Measurements from ENCODE around the gene TRAPPC5.

Gene TRAPPC5

GRCh38 chr19:7674010-7675005, 6.3 kb upstream of the TRAPPC5 start:
- DNase-seq, result peak in 43 of 58 donors; percentile 3 to 76 (median 32)

DNA sequence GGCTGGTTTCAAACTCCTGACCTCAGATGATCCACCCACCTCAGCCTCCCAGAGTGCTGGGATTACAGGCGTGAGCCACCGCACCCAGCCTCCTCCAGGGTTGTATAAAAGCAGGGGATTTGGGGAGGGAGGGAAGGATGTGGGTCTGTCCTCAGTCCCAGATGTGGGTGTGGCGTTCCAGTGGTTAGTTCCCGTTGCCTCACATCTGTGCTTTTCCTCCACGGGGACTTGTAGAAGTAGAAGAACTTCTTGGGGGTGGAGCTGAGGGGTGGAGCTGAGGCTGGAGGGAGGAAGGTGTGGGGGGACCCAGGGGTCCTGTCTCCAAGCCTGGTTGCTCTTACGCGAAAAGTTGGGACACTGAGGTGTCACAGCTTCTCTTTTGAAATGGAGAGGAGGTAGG, 4.3 kb upstream of the TRAPPC5 start:
- DNase-seq, result no peak

GRCh38 chr19:7676854-7677253, 3.8 kb upstream of the TRAPPC5 start, which contains the start of gene MCEMP1:
Gene MCEMP1 (plus strand): TSS chr19:7677090. CDS start chr19:7677121, 31 bp downstream.
- no peak for DNase-seq

DNA sequence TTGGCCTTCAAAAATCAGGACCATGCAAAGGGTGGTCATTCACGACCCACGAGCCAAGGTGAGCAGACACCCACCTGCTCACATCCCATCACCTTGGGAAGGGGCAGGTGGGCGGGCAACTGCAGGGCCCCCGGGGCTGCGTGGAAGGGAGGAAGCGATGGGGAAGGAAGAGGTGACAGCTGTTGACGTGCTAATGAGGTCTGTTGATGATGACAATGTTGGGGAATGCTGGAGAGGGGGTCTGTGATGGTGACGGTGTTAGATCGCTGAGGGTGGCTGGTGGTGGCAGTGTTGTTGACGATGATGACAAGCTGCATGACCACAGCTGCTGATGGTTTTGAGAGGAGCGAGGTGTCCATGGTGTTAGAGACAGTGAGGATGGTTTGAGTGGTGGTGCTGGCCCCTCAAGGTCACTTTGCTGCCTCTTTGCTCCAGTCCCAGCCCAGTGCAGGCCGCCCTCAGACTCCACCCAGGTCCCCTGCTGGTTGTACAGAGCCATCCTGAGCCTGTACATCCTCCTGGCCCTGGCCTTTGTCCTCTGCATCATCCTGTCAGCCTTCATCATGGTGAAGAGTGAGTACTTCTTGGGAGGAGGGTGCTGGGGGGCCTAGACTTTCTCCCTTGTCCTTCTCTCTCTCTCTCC, 2.8 kb upstream of the TRAPPC5 start:
- no peak for DNase-seq

DNA sequence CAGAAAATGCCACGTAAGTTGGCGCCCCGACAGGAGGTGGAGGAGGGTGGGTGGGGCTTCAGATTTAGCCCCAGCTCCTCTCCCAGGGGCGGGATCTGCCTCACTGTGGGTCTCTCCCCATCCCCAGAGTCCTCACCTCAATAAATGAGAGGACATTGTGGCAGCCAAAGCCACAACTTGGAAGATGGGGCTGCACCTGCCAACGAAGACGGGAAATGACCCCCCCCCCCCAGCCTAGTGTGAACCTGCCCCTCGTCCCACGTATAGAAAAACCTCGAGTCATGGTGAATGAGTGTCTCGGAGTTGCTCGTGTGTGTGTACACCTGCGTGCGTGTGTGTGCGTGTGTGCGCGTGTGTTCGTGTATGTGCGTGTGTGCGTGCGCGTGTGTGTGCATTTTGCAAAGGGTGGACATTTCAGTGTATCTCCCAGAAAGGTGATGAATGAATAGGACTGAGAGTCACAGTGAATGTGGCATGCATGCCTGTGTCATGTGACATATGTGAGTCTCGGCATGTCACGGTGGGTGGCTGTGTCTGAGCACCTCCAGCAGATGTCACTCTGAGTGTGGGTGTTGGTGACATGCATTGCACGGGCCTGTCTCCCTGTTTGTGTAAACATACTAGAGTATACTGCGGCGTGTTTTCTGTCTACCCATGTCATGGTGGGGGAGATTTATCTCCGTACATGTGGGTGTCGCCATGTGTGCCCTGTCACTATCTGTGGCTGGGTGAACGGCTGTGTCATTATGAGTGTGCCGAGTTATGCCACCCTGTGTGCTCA, 1.5 kb upstream of the TRAPPC5 start:
- DNase-seq, result peak in 11 of 58 donors; percentile 2 to 19 (median 5)

- peak in 1 of 58 donors; percentile 39 for DNase-seq
Measured at GRCh38 chr19:7679771-7680605, 645 bp upstream of the TRAPPC5 start.

- peak in 54 of 58 donors; percentile 6 to 82 (median 48) for DNase-seq
Measured at GRCh38 chr19:7681340-7682174, 924 bp downstream of the TRAPPC5 start.

DNA sequence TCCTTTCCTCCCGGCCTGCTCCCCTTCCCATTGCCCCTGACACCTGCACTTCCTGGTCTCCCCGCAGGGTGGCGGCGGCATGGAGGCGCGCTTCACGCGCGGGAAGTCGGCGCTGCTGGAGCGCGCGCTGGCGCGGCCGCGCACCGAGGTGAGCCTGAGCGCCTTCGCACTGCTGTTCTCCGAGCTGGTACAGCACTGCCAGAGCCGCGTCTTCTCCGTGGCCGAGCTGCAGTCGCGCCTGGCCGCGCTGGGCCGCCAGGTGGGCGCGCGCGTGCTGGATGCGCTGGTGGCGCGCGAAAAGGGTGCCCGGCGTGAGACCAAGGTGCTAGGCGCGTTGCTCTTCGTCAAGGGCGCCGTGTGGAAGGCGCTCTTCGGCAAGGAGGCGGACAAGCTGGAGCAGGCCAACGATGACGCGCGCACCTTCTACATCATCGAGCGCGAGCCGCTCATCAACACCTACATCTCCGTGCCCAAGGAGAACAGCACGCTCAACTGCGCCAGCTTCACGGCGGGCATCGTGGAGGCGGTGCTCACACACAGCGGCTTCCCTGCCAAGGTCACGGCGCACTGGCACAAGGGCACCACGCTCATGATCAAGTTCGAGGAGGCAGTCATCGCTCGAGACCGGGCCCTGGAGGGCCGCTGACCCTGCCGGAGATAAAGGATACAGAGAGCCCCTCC, 1.7 kb downstream of the TRAPPC5 start:
- peak in 20 of 58 donors; percentile 12 to 75 (median 38) for DNase-seq

DNA sequence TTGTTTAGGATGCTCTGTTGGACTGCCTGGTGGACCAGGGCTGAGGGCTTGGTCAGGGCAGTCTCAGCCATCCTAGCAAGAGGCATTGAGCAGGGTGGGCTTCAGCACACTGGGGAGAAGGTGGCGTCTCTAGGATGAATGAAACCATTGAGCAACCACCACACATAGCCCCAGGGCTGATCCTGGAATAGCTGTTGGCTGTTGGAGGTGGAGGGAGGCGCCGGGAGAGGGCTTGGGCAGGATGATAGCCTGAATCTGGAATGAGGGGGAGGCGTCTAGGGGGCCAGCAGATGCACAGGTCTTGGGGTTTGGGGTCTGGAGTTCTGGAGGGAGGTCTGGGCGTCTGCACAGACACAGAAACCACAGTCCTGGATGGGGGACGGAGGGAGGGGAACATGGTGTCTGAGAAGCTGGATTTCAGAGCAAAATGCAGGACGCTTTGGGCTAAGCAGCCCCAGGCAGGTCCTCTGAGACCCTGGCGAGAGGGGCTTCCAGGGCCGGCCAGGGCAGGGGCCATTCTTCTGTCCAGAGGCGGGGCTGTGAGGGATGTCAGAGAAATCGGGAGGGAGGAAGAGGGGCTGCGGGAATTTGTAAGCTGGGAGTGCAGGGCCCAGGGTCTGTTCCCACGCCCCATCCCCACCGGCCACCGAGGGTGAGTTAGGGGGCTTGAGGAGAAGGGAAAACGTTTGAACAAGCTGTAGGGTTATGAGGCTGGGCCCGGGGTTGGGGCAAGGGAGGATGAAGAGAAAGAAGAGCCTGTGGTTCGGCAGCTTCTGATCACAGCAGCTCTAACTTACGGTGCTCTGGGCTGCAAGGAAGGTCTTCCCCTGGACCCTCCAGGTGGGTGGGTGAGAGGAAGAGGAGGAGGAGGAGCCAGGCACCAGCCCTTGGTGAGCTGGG, 5.2 kb downstream of the TRAPPC5 start:
- DNase-seq, result no peak

GRCh38 chr19:7687177-7687576, 6.5 kb downstream of the TRAPPC5 start:
- no peak for DNase-seq

DNA sequence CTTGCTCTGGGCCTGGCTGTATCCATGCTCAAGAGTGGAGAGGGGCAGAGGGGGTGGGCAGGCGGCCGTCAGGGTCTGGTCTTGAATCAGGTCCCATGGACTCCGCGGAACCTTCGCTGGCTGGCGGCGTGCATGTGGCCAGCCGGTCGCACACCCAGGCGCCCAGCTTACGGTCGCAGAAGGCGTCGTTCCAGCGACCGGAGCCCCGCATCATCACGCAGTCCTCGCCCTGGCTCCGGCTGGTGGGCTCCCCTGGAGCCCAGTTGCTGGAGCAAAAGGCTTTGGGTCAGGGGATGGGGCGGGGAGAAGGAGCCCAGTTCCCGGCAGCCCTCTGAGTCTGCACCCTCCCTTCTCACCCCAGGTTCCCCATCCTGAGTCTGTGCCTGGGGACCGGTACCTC, 8.5 kb downstream of the TRAPPC5 start:
- no peak for DNase-seq

DNA sequence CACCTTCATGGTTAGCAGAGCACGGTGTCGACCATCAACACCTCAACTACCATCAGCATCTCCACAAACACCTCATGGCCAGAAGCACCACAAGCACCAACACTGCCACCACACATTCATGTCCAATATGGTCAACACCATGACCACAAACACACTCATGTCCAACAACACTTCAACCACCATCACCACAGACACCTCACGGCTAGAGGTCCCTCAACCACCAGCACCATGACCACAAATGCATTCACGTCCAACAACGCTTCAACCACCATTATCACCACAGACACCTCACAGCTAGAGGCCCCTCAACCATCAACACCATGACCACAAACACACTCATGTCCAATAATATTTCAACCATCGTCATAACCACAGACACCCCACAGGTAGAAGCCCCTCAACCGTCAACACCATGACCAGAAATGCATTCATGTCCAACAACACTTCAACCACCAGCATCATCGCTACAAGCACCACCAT, 10.2 kb downstream of the TRAPPC5 start:
- DNase-seq, result no peak

DNA sequence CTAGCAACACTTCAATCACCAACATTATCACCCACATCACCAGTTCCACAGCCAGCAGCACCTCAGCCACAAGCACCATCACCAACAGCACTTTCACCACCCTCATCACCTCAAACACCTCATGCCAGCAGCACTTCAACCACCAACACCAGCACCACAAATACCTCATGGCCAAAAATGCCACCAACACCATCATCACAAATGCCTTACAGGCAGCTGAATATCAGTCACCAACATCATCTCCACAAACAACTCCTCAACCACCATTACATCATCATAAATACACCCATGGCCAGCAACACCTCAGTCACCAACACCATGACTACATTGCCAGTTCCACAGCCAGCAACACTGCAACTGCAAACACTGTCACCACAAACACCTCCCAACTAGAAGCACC, 10.9 kb downstream of the TRAPPC5 start:
- DNase-seq, result no peak

DNA sequence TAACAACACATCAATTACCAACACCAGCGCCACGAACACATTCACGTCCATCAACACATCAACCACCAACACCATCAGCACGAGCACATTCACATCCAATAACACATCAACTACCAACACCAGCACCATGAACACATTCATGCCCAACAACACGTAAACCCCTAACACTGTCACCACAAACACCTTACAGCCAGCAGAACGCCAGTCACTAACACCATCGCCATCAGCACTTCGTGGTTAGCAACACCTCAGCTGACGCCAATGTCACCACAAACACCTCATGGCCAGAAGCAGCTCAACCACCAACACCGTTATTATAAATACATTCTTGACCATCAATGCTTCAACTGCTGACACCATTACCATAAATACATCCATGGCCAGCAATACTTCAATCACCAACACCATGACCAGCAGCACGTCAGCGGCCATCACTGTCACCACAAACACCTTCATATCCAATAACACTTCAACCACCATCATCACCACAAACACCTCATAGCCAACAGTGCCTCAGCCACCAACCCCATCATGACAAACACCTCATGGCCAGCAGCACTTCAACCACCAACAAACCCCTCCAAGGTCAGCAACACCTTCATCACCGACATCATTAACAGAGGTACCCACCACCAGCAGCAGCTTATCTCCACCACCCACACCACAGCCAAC, 11.9 kb downstream of the TRAPPC5 start:
- DNase-seq, result no peak

- no peak for DNase-seq
Measured at GRCh38 chr19:7694499-7694898, 13.9 kb downstream of the TRAPPC5 start.

- DNase-seq, result no peak
Measured at GRCh38 chr19:7697721-7698287, 17.2 kb downstream of the TRAPPC5 start.

GRCh38 chr19:7698583-7698982, 17.9 kb downstream of the TRAPPC5 start:
- DNase-seq, result no peak
